OCI-LY7 (cell line): ENCODE results near the gene ACTN1.

Source experiments
- EZH2phosphoT487 ChIP-seq: fragments of 200-600 bp; sonication (generic); IDR thresholded peaks from 2 replicates; pipeline ENCODE4 v1.6.1; 2018; ENCODE audit warnings: low read depth, borderline replicate concordance, mild to moderate bottlenecking, mixed run types, antibody characterized with exemption, low read length, moderate library complexity, mixed read lengths
- TF ChIP-seq, protein P1 (sequence below): fragments of 200-600 bp; sonication (generic); conservative IDR thresholded peaks from 2 replicates; pipeline ENCODE4 v1.5.1; 2014; ENCODE audit warnings: mild to moderate bottlenecking, antibody characterized with exemption, low read length, moderate library complexity, mixed read lengths

DNA sequence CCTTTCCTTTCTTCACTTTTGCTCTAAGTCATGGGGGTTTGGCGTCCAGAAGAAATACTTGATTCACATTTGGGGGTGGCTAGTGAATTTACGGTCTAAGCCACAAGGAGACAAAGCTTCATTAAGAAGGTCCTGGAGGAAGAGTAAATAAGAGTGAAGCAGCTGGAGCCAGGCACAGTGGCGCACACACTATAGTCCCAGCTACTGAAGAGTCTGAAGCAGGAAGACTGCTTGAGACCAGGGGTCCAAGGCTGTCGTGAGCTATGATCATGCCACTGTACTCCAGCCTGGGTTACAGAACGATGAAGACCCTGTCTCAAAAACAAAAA, 23.3 kb downstream of the ACTN1 start:
- TF ChIP-seq, protein P1, sequence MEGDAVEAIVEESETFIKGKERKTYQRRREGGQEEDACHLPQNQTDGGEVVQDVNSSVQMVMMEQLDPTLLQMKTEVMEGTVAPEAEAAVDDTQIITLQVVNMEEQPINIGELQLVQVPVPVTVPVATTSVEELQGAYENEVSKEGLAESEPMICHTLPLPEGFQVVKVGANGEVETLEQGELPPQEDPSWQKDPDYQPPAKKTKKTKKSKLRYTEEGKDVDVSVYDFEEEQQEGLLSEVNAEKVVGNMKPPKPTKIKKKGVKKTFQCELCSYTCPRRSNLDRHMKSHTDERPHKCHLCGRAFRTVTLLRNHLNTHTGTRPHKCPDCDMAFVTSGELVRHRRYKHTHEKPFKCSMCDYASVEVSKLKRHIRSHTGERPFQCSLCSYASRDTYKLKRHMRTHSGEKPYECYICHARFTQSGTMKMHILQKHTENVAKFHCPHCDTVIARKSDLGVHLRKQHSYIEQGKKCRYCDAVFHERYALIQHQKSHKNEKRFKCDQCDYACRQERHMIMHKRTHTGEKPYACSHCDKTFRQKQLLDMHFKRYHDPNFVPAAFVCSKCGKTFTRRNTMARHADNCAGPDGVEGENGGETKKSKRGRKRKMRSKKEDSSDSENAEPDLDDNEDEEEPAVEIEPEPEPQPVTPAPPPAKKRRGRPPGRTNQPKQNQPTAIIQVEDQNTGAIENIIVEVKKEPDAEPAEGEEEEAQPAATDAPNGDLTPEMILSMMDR: no peak
- TF ChIP-seq EZH2phosphoT487: no peak
